Uterus (tissue), 4 donors: ENCODE measurements around the gene TNNI2. TPM values are rescaled to one million over a fixed set of nuclear protein-coding genes. Genes with fewer than 3 reads are reported as not detected.
A peak's percentile ranks its signal among the peaks of the same experiment; 100 is the strongest.

Experiments used
- DNase-seq, 2 donors: peaks; one replicate each; pipeline ENCODE4 v3.0.0-alpha.2; 2019 to 2020
- H3K27ac ChIP-seq, 2 donors: fragments of 200-600 bp; sonication (generic); 1 replicate in 1 of 2; 2 replicates in 1 of 2; pipeline ENCODE4 v1.5.1; 2016 to 2018
- H3K27me3 ChIP-seq, 2 donors: fragments of 200-600 bp; sonication (generic); one replicate each; pipeline ENCODE4 v1.5.1; 2018 to 2019; ENCODE audit warnings: control low read depth in 1 of 2
- H3K36me3 ChIP-seq, 2 donors: fragments of 200-600 bp; sonication (generic); one replicate each; pipeline ENCODE4 v1.5.1; 2019; ENCODE audit warnings: control low read depth in 1 of 2
- H3K4me1 ChIP-seq, 2 donors: fragments of 200-600 bp; sonication (generic); one replicate each; pipeline ENCODE4 v1.5.1; 2018 to 2019; ENCODE audit warnings: control low read depth in 1 of 2
- H3K4me3 ChIP-seq, 2 donors: fragments of 200-600 bp; sonication (generic); 1 replicate in 1 of 2; 2 replicates in 1 of 2; pipeline ENCODE4 v1.5.1; 2018 to 2019; ENCODE audit warnings: mild to moderate bottlenecking in 1 of 2
- H3K9me3 ChIP-seq, 2 donors: fragments of 200-600 bp; sonication (generic); one replicate each; pipeline ENCODE4 v1.5.1; 2019; ENCODE audit warnings: control low read depth in 1 of 2
- POLR2A ChIP-seq, 2 donors: fragments of 450-650 bp; IDR thresholded peaks; one replicate each; pipeline ENCODE4 v1.6.1; 2016; ENCODE audit warnings: antibody characterized with exemption in 2 of 2, mild to moderate bottlenecking in 1 of 2, moderate library complexity in 1 of 2
- intact Hi-C: fragments of 100-400 bp; cut with DNase I; formaldehyde crosslinking; loops from one replicate; pipeline ENCODE4 v1.15.1; 2023; ENCODE audit warnings: low total_unique reads
- total RNA-seq, 4 donors: library from RNA; depleted of rRNA in 3 of 4; stranded (reverse); fragments of >200 nt in 3 of 4; gene quantifications; one replicate each; pipeline versions ENCODE4 v1.1.0 to v1.2.4, GENCODE V29; 2014 to 2023
- TF ChIP-seq, protein P1 (sequence below), 4 experiments: fragments of 200-600 bp in 2 of 4; fragments of 450-650 bp in 2 of 4; sonication (generic) in 2 of 4; IDR thresholded peaks; one replicate each; pipeline ENCODE4 v1.5.1; 2016 to 2019; ENCODE audit warnings: antibody characterized with exemption in 4 of 4, mild to moderate bottlenecking in 2 of 4, moderate library complexity in 1 of 4
- donor health status: DM: yes; HTN: yes; CAD: no.

TNNI2 gene
- total RNA-seq, 4 donors from 2014 or later = 0.95 to 1.5 TPM; not detected in 2

DNA sequence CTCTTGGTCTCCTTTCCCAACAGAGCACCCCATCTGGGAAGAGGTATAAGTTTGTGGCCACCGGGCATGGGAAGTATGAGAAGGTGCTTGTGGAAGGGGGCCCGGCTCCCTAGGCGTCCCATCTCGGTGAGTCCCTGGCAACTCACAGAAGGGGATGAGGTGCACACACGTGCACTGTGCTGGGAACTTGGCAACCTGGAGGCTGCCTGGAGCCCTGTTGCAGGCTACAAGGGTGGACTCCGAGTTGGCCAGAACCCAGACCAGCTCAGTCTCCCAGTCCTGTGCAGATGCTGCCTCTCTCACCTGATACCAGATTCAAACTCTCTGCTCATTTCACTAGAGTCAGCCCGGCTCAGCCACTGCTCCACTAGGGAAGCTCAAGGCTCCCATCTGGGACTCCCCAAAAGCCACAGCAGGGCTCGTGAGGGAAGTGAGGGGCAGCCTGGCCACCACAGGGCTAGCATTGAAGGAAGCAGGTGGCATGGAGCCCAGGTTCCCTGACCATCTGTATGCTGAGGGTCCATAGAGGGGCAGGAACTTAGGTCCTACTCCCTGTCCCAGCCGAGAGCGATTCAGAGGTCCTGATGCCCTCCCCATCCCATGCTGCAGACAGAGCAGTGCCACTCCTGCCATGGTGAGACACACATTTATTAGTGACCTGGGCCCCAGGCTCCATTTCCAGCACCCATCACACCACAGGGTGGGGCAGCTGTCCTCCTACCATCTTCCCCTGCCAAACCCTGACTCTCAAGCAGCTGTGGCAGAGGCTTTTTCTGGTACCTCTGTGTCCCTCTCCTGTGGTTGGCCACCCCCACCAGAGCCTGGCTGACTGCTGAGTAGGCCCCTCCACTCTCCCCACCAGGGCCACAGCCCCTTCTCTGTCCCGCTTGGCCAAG, 48.9 kb downstream of the TNNI2 start:
- no peak for DNase-seq
- H3K4me1 ChIP-seq = no peaks in the 10 kb centered on the region
- H3K27ac ChIP-seq = peak overlapping the region in 1 of 2 donors; percentile 43
- H3K4me3 ChIP-seq = no peak overlapping the region
- TF ChIP-seq, protein P1, sequence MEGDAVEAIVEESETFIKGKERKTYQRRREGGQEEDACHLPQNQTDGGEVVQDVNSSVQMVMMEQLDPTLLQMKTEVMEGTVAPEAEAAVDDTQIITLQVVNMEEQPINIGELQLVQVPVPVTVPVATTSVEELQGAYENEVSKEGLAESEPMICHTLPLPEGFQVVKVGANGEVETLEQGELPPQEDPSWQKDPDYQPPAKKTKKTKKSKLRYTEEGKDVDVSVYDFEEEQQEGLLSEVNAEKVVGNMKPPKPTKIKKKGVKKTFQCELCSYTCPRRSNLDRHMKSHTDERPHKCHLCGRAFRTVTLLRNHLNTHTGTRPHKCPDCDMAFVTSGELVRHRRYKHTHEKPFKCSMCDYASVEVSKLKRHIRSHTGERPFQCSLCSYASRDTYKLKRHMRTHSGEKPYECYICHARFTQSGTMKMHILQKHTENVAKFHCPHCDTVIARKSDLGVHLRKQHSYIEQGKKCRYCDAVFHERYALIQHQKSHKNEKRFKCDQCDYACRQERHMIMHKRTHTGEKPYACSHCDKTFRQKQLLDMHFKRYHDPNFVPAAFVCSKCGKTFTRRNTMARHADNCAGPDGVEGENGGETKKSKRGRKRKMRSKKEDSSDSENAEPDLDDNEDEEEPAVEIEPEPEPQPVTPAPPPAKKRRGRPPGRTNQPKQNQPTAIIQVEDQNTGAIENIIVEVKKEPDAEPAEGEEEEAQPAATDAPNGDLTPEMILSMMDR (IDR thresholded peaks at IDR 0.05) = no peak
- TF ChIP-seq POLR2A (IDR thresholded peaks at IDR 0.05) = no peak
- H3K27me3 ChIP-seq = no peaks in the 10 kb centered on the region
- intact Hi-C loops = no loop called here
- H3K9me3 ChIP-seq = no peaks in the 10 kb centered on the region
- H3K36me3 ChIP-seq = no peaks in the 10 kb centered on the region

DNA sequence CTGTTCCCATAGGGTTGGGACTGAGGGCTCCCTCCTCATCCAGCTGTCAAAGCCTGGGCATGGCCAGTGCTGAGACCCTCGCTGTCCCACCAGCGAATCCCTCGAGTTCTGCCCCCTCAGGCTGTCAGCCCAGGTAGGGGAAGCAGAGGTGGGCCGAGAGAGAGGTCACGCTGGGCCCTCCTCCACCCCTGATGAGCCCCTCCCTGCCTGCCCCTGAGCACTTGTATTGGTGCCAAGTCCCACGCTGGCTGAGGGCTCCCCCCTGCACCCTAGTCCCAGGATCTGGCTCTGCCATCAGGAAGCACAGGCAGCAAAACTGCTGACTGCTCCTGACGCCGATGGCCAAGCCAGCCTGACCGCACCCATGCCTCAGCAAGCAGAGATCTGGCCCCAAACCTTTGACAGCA, 49.6 kb downstream of the TNNI2 start:
- no peak for DNase-seq
- Histone ChIP-seq H3K4me3 (no peak overlapping the region), H3K36me3 (no peaks in the 10 kb centered on the region), H3K27ac (peak overlapping the region in 1 of 2 donors; percentile 43), H3K27me3 (no peaks in the 10 kb centered on the region), H3K4me1 (no peaks in the 10 kb centered on the region), H3K9me3 (no peaks in the 10 kb centered on the region)
- intact Hi-C loops = no loop called here
- no peak for TF ChIP-seq POLR2A (IDR thresholded peaks at IDR 0.05)
- TF ChIP-seq, protein P1 (IDR thresholded peaks at IDR 0.05) = no peak

DNA sequence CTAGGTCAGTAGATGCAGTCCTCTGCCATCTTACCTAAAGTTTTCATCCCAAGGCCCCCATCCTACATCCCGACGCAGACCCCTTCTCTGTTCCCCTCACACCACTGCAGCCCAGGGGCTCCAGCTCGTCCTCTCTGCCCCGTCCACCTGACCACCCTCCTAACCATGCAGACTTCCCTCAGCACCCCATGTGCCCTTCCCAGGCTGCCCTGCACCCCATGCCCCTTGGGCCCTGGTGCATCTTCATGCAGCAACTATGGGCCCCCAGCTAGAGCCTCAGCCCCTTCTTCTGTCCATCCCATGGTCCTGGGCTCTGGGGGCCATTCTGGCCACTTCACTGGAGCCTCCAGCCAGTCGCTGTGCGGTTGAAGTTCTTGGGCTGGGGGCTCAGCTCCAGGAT, 50.0 kb downstream of the TNNI2 start:
- Histone ChIP-seq H3K9me3 (no peaks in the 10 kb centered on the region), H3K27ac (peak overlapping the region in 1 of 2 donors; percentile 43)
- intact Hi-C loops = no loop called here

DNA sequence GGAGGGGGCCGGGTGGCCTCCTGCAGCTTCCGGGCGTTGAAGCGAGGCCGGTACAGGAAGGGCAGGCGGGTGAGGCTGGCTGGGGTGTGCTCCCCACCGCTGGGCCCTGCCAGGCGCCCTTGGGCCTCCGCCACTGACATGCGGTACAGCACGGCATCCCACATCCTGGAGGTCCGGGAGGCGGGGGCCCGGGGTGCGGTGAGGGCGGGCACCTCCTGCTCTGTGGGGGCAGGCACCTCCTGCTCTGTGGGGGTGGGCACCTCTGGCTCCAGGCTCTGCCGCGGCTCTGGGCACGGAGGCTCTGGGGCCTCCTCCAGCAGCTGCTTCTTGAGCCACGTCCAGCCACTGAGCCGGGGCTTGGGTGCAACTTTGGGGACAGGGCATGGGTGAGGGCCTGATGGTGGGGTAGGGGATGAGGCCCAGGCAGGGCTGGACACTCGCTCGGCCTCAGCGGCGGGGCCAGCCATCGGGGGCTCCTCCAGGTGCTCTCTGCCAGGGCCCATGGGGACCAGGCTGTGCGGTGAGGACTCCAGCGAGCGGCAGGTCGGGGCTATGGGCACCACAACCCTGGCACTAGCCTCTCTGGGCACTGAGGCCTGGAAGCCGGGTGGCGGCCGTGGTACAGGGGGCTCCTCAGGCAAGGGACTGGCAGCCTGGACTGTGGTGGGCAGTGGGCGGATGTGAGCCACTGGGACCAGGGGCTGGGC, 50.6 kb downstream of the TNNI2 start:
- intact Hi-C loops = no loop called here
- Histone ChIP-seq H3K27ac (no peak overlapping the region), H3K36me3 (no peaks in the 10 kb centered on the region), H3K9me3 (no peaks in the 10 kb centered on the region), H3K27me3 (no peaks in the 10 kb centered on the region), H3K4me1 (no peaks in the 10 kb centered on the region), H3K4me3 (no peak overlapping the region)
- DNase-seq = peak in 1 of 2 donors; percentile 26
- TF ChIP-seq, protein P1 (IDR thresholded peaks at IDR 0.05) = no peak
- no peak for TF ChIP-seq POLR2A (IDR thresholded peaks at IDR 0.05)

More for the DNA sequence above, 50.0 kb downstream of the TNNI2 start:
- no peaks in the 10 kb centered on the region for H3K27me3 ChIP-seq
- no peaks in the 10 kb centered on the region for H3K4me1 ChIP-seq
- no peaks in the 10 kb centered on the region for H3K36me3 ChIP-seq
- H3K4me3 ChIP-seq = no peak overlapping the region
- TF ChIP-seq, protein P1 (IDR thresholded peaks at IDR 0.05) = no peak
- no peak for TF ChIP-seq POLR2A (IDR thresholded peaks at IDR 0.05)
- DNase-seq = no peak
